Measurements from ENCODE around the gene DGKQ. TPM values are rescaled to one million over a fixed set of nuclear protein-coding genes. Genes with fewer than 3 reads are reported as not detected.

Gene DGKQ
- total and polyA plus RNA-seq, 2 of the 13 experiments (the other 11 are each of a cell fraction or from before 2014, with no cell fraction given) = 4.5 to 7.2 TPM

DNA sequence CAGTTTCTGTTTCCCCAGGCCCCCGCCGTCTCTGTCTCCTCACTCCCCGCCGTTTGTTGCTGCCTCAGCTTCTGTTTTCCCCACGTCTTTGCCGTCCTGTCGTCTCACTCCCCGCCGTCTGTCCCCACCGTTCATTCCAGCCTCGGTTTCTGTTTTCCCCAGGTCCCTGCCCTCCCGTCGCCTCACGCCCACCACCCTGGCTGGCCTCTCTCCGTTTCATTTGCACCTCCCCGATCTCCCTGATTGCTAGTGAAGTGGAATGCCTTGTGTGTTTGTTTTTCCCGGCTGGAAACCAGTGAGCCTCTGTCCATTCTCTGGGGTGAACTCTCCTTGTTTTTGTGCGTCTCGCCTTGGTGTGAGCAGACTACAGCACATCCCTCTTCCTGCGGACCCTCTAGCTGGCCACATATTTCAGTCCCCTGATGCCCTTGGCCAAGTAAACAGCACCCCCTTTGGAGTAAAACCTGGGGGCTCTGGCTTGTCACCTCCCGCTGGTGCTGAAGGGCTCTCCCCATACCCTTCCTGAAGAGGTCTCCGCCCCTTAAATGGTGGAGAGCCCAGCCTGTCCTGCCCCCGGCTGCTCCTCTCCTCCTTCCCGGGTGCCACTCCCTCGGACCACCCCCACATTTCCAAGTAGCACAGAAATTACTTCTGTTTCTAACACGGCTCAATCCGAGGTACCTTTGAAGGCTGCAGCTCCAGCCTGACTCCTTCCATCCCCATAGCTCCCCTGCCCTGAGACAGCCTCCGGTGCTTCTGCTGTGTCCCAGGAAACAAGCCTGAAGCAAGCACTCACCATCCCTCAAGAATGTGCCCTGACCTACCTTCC is 27.9 kb downstream of the DGKQ start (continued):
- TF ChIP-seq, protein P1, sequence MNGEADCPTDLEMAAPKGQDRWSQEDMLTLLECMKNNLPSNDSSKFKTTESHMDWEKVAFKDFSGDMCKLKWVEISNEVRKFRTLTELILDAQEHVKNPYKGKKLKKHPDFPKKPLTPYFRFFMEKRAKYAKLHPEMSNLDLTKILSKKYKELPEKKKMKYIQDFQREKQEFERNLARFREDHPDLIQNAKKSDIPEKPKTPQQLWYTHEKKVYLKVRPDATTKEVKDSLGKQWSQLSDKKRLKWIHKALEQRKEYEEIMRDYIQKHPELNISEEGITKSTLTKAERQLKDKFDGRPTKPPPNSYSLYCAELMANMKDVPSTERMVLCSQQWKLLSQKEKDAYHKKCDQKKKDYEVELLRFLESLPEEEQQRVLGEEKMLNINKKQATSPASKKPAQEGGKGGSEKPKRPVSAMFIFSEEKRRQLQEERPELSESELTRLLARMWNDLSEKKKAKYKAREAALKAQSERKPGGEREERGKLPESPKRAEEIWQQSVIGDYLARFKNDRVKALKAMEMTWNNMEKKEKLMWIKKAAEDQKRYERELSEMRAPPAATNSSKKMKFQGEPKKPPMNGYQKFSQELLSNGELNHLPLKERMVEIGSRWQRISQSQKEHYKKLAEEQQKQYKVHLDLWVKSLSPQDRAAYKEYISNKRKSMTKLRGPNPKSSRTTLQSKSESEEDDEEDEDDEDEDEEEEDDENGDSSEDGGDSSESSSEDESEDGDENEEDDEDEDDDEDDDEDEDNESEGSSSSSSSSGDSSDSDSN (CRISPR knock-in tag; IDR thresholded peaks at IDR 0.05) = 0 out of 2 replicates have a peak, but pooled peaks have one; percentile 22
- no peak for TF ChIP-seq CHCHD3 (CRISPR knock-in tag; IDR thresholded peaks at IDR 0.05)
- no peak for TF ChIP-seq KDM4B (CRISPR knock-in tag; IDR thresholded peaks at IDR 0.05)
- no peak for TF ChIP-seq HNRNPLL (IDR thresholded peaks at IDR 0.05; ENCODE audit: low read depth, low read length, poor library complexity, severe bottlenecking)
- no peak for TF ChIP-seq SOX5 (CRISPR knock-in tag; IDR thresholded peaks at IDR 0.05; ENCODE audit: borderline replicate concordance)
- TF ChIP-seq SAP130 (CRISPR knock-in tag; IDR thresholded peaks at IDR 0.05; ENCODE audit: low read depth) = peak; percentile 19; the same call in 1 of the 2 replicates
- no peak for TF ChIP-seq FOXJ3 (CRISPR knock-in tag; IDR thresholded peaks at IDR 0.05; ENCODE audit: borderline replicate concordance)
- TF ChIP-seq MAFF (IDR thresholded peaks at IDR 0.05; ENCODE audit: low read depth, low read length) = no peak
- no peak for TF ChIP-seq ZBTB38 (CRISPR knock-in tag; IDR thresholded peaks at IDR 0.05)
- 0 out of 2 replicates have a peak, but pooled peaks have one; percentile 25 for TF ChIP-seq ZNF891 (CRISPR knock-in tag; IDR thresholded peaks at IDR 0.05)
- TF ChIP-seq PRDM10 (CRISPR knock-in tag; IDR thresholded peaks at IDR 0.05; ENCODE audit: low read depth) = 0 out of 2 replicates have a peak, but pooled peaks have one; percentile 34
- TF ChIP-seq ELF4 (CRISPR knock-in tag; IDR thresholded peaks at IDR 0.05; ENCODE audit: borderline replicate concordance) = no peak
- no peak for TF ChIP-seq ZNF800 (CRISPR knock-in tag; IDR thresholded peaks at IDR 0.05)
- TF ChIP-seq TBX2 (CRISPR knock-in tag; IDR thresholded peaks at IDR 0.05; ENCODE audit: borderline replicate concordance) = 0 out of 2 replicates have a peak, but pooled peaks have one; percentile 19
- no peak for TF ChIP-seq ATF4 (CRISPR knock-in tag; IDR thresholded peaks at IDR 0.05)
- TF ChIP-seq, protein P2, sequence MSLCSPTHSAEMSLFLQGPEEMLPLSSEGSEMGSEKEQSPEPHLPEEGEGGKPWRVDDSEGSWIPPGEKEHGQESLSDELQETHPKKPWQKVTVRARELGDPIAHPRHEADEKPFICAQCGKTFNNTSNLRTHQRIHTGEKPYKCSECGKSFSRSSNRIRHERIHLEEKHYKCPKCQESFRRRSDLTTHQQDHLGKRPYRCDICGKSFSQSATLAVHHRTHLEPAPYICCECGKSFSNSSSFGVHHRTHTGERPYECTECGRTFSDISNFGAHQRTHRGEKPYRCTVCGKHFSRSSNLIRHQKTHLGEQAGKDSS (CRISPR knock-in tag; IDR thresholded peaks at IDR 0.05; ENCODE audit: borderline replicate concordance, low read depth) = peak; percentile 40; the same call in 1 of the 2 replicates
